IMR-90 (cell line): ENCODE data around the gene P2RX5. TPM values are rescaled to one million over a fixed set of nuclear protein-coding genes. Genes with fewer than 3 reads are reported as not detected.
A peak's percentile ranks its signal among the peaks of the same experiment; 100 is the strongest.

ENCODE experiments used
- ATAC-seq: fragments of 200-7000 bp; cut with Tn5 transposase; 2 replicates; pipeline ENCODE4 v1.9.1; 2020; ENCODE audit warnings: low read depth, mild to moderate bottlenecking, moderate library complexity
- BruUV-seq: library from RNA; stranded (reverse); fragments of 400-500 nt; replicated peaks from 2 replicates; lab custom pipeline; 2021; lab: Mats Ljungman, UMichigan
- CTCF ChIA-PET: fragments of 300-600 bp; formaldehyde crosslinking; extraction: SDS; loops from one replicate; lab custom pipeline; 2021; ENCODE audit warnings: antibody characterized with exemption; lab: Yijun Ruan, JAX
- POLR2A ChIA-PET: fragments of 300-600 bp; sonication (Branson Sonifier 250); formaldehyde crosslinking; loops from one replicate; lab custom pipeline; 2022; ENCODE audit warnings: antibody characterized with exemption; ENCODE audit not compliant: unreplicated experiment; lab: Charles Lee
- DNase-seq: peaks from one replicate; pipeline ENCODE4 v3.0.0; 2013
- H2AFZ ChIP-seq: replicated peaks from 2 replicates; pipeline ENCODE3; 2013; ENCODE audit warnings: low read length, mild to moderate bottlenecking; ENCODE audit not compliant: poor library complexity
- H2AK5ac ChIP-seq: 2 replicates; pipeline ENCODE4 v1.6.1; 2013; ENCODE audit warnings: low read depth, low read length, inconsistent platforms
- H2AK9ac ChIP-seq: replicated peaks from 2 replicates; pipeline ENCODE3; 2013; ENCODE audit warnings: mild to moderate bottlenecking, low read depth, low read length, moderate library complexity; ENCODE audit not compliant: poor library complexity
- H2BK120ac ChIP-seq: 2 replicates; pipeline ENCODE4 v1.6.1; 2013; ENCODE audit warnings: low read depth, low read length, inconsistent platforms
- H2BK15ac ChIP-seq: 3 replicates; pipeline ENCODE4 v1.6.1; 2013; ENCODE audit warnings: low read depth, low read length, inconsistent platforms
- H2BK20ac ChIP-seq: 2 replicates; pipeline ENCODE4 v1.6.1; 2013; ENCODE audit warnings: low read depth, mild to moderate bottlenecking, inconsistent platforms, low read length, moderate library complexity
- H2BK5ac ChIP-seq: 2 replicates; pipeline ENCODE4 v1.6.1; 2013; ENCODE audit warnings: mild to moderate bottlenecking, low read depth, low read length, inconsistent platforms; ENCODE audit not compliant: poor library complexity, severe bottlenecking
- H3K14ac ChIP-seq: replicated peaks from 2 replicates; pipeline ENCODE4 v1.6.1; 2013; ENCODE audit warnings: low read depth, low read length, inconsistent platforms
- H3K18ac ChIP-seq: 2 replicates; pipeline ENCODE4 v1.6.1; 2013; ENCODE audit warnings: low read depth, low read length, control low read depth
- H3K23ac ChIP-seq: 2 replicates; pipeline ENCODE4 v1.6.1; 2013; ENCODE audit warnings: low read depth, low read length, inconsistent platforms
- H3K27ac ChIP-seq: 2 replicates; pipeline ENCODE4 v1.5.1; 2013; ENCODE audit warnings: mild to moderate bottlenecking, control low read depth, low read length; ENCODE audit not compliant: insufficient read depth
- H3K27me3 ChIP-seq: 2 replicates; pipeline ENCODE4 v1.6.1; 2013; ENCODE audit warnings: low read length; ENCODE audit not compliant: control insufficient read depth, insufficient read depth
- H3K36me3 ChIP-seq: 2 replicates; pipeline ENCODE4 v1.6.1; 2013; ENCODE audit warnings: low read length, mixed read lengths; ENCODE audit not compliant: control insufficient read depth, insufficient read depth
- H3K4ac ChIP-seq: 2 replicates; pipeline ENCODE4 v1.6.1; 2013; ENCODE audit warnings: low read depth, low read length, inconsistent platforms
- H3K4me1 ChIP-seq: 2 replicates; pipeline ENCODE4 v1.6.1; 2013; ENCODE audit warnings: low read length, mixed read lengths; ENCODE audit not compliant: control insufficient read depth, insufficient read depth
- H3K4me2 ChIP-seq: 2 replicates; pipeline ENCODE4 v1.6.1; 2013; ENCODE audit warnings: low read depth, mild to moderate bottlenecking, control low read depth, low read length, moderate library complexity
- H3K4me3 ChIP-seq: 2 replicates; pipeline ENCODE4 v1.5.1; 2013; ENCODE audit warnings: low read depth, mild to moderate bottlenecking, control low read depth, low read length, moderate library complexity; ENCODE audit not compliant: insufficient read depth
- H3K56ac ChIP-seq: 2 replicates; pipeline ENCODE4 v1.6.1; 2013; ENCODE audit warnings: low read length, inconsistent platforms; ENCODE audit not compliant: insufficient read depth; ENCODE audit errors: extremely low read depth
- H3K79me1 ChIP-seq, 2 experiments: 2 replicates each; pipeline ENCODE4 v1.6.1; 2013; ENCODE audit warnings: low read length in 2 of 2, inconsistent platforms in 1 of 2, low read depth in 1 of 2
- H3K9ac ChIP-seq: 2 replicates; pipeline ENCODE4 v1.6.1; 2013; ENCODE audit warnings: low read depth, low read length, control low read depth
- H3K9me1 ChIP-seq: 2 replicates; pipeline ENCODE4 v1.6.1; 2013; ENCODE audit warnings: low read length, inconsistent platforms; ENCODE audit not compliant: insufficient read depth
- H3K9me3 ChIP-seq: 2 replicates; pipeline ENCODE4 v1.6.1; 2013; ENCODE audit warnings: low read length; ENCODE audit not compliant: control insufficient read depth, insufficient read depth
- H4K20me1 ChIP-seq: 2 replicates; pipeline ENCODE4 v1.6.1; 2013; ENCODE audit warnings: low read length, inconsistent platforms; ENCODE audit not compliant: insufficient read depth
- H4K5ac ChIP-seq: 2 replicates; pipeline ENCODE4 v1.6.1; 2013; ENCODE audit warnings: mild to moderate bottlenecking, low read depth, low read length, control low read depth
- H4K8ac ChIP-seq, 2 experiments: 2 replicates each; pipeline ENCODE4 v1.6.1; 2013; ENCODE audit warnings: low read depth in 2 of 2, low read length in 2 of 2, control low read depth in 1 of 2, inconsistent platforms in 1 of 2
- H4K91ac ChIP-seq: 2 replicates; pipeline ENCODE4 v1.6.1; 2013; ENCODE audit warnings: low read depth, low read length, inconsistent platforms; ENCODE audit not compliant: insufficient read depth
- CEBPB ChIP-seq: IDR thresholded peaks from 2 replicates; pipeline ENCODE4 v1.6.1; 2012; ENCODE audit warnings: low read depth, low read length, improper control_type of control experiment
- CHD1 ChIP-seq: IDR thresholded peaks from 2 replicates; pipeline ENCODE4 v1.6.1; 2012; ENCODE audit warnings: low read depth, low read length, improper control_type of control experiment
- CTCF ChIP-seq: conservative IDR thresholded peaks from 2 replicates; pipeline ENCODE4 v1.5.1; 2012; ENCODE audit warnings: mild to moderate bottlenecking, low read depth, low read length, improper control_type of control experiment
- ELK1 ChIP-seq: fragments of 150-350 bp; IDR thresholded peaks from 2 replicates; pipeline ENCODE4 v1.6.1; 2016; ENCODE audit warnings: low read depth, mild to moderate bottlenecking, low read length, moderate library complexity, borderline replicate concordance
- FOS ChIP-seq: fragments of 150-350 bp; IDR thresholded peaks from 2 replicates; pipeline ENCODE4 v1.6.1; 2016; ENCODE audit warnings: low read depth, low read length
- MAZ ChIP-seq: IDR thresholded peaks from 2 replicates; pipeline ENCODE4 v1.6.1; 2012; ENCODE audit warnings: low read depth, mild to moderate bottlenecking, low read length, improper control_type of control experiment, moderate library complexity, borderline replicate concordance
- RAD21 ChIP-seq: IDR thresholded peaks from 2 replicates; pipeline ENCODE4 v1.6.1; 2012; ENCODE audit warnings: low read length, improper control_type of control experiment
- WGBS, 2 experiments: methylation state at CpG; one replicate each; pipeline versions ENCODE4 v1.1.5 to v1.1.7; 2013; ENCODE audit warnings: missing lambda C conversion rate in 2 of 2; ENCODE audit not compliant: insufficient read length in 1 of 2; ENCODE audit errors: extremely low coverage in 2 of 2; 5-methylcytosine and 5-hydroxymethylcytosine counted together
- dilution Hi-C: fragments of 300-500 bp; cut with HindIII; formaldehyde crosslinking; loops from one replicate; pipeline ENCODE4 v1.14.3; 2018; ENCODE audit warnings: low sequenced_read_pairs; ENCODE audit not compliant: unreplicated experiment
- in situ Hi-C: fragments of 300-500 bp; cut with MboI; formaldehyde crosslinking; loops from 3 replicates; pipeline ENCODE4 v1.14.3; 2019; ENCODE audit warnings: low sequenced_read_pairs, inconsistent platforms, mixed read lengths
- intact Hi-C: fragments of 100-400 bp; cut with micrococcal nuclease; formaldehyde crosslinking; loops from 2 replicates; pipeline ENCODE4 v1.10.0; 2022
- polyA plus RNA-seq, 3 experiments: library from polyadenylated mRNA; depleted of rRNA; stranded (reverse); fragments of >200 nt; gene quantifications; 2 replicates each; pipeline ENCODE4 v1.2.3, GENCODE V29; 2012; ENCODE audit warnings: low replicate concordance in 1 of 3
- total RNA-seq: library from RNA; depleted of rRNA; stranded (reverse); fragments of >200 nt; gene quantifications from 2 replicates; pipeline ENCODE4 v1.2.3, GENCODE V29; 2012

Gene P2RX5
- total and polyA plus RNA-seq, 2 of the 4 experiments (the other 2 are of a cell fraction): 1.8 to 3.7 TPM

GRCh38 chr17:3630781-3631180 lies 65.2 kb downstream of the P2RX5 start:
- Histone ChIP-seq H3K4me3 (no peak overlapping the region), H2BK15ac (no peak overlapping the region), H3K79me1 (peaks cover 10 to 35% of the 10 kb centered on the region in 2 experiments), H3K56ac (no peak overlapping the region), H3K18ac (no peak overlapping the region), H3K9me3 (no peaks in the 10 kb centered on the region), H4K8ac (no peak overlapping the region), H2AK5ac (no peak overlapping the region), H3K27me3 (no peaks in the 10 kb centered on the region), H3K4me1 (peaks cover 4% of the 10 kb centered on the region; the same call in 1 of the 2 replicates), H2AK9ac (peak overlapping the region; percentile 28), H4K5ac (no peak overlapping the region), H3K9me1 (no peaks in the 10 kb centered on the region), H3K14ac (no peak overlapping the region), H4K91ac (no peak overlapping the region), H3K4ac (no peak overlapping the region), H3K23ac (no peak overlapping the region), H3K27ac (no peak overlapping the region), H4K20me1 (no peaks in the 10 kb centered on the region; the same call in 1 of the 2 replicates), H3K9ac (no peak overlapping the region), H3K36me3 (peaks cover 20% of the 10 kb centered on the region), H3K4me2 (no peak overlapping the region), H2AFZ (no peak overlapping the region), H2BK5ac (no peak overlapping the region), H2BK120ac (no peak overlapping the region), H2BK20ac (no peak overlapping the region)
- dilution Hi-C loops: no loop called here
- intact Hi-C loops: no loop called here
- DNase-seq (no peak), ATAC-seq (no peak)
- WGBS, 2 experiments: no CpG with 5 or more reads among the region's 10 CpGs
- ChIA-PET POLR2A (no interaction called here), CTCF (no interaction called here)
- in situ Hi-C loops: no loop called here
- no TSS peak for BruUV-seq
- TF ChIP-seq FOS (no peak), CHD1 (no peak), MAZ (no peak), CEBPB (no peak), CTCF (no peak), ELK1 (no peak), RAD21 (no peak)
